CD14-positive monocyte (primary cell): Measurements from ENCODE around the gene MYOD1. TPM values are rescaled to one million over a fixed set of nuclear protein-coding genes. Genes with fewer than 3 reads are reported as not detected.

ENCODE experiments used
- DNase-seq, 3 donors: peaks; one replicate each; pipeline ENCODE4 v3.0.0-alpha.2; 2011 to 2022
- H2AFZ ChIP-seq: 2 replicates; pipeline ENCODE4 v1.6.0; 2012; ENCODE audit warnings: mild to moderate bottlenecking, low read depth, low read length, inconsistent platforms; ENCODE audit not compliant: insufficient read depth, poor library complexity, severe bottlenecking
- H3K27ac ChIP-seq, 2 donors: 1 replicate in 1 of 2; 2 replicates in 1 of 2; pipeline ENCODE4 v1.5.1; 2012 to 2013; ENCODE audit warnings: low read length in 2 of 2, control low read depth in 1 of 2, inconsistent platforms in 1 of 2, low read depth in 1 of 2, mild to moderate bottlenecking in 1 of 2
- H3K27me3 ChIP-seq, 2 donors: one replicate each; pipeline versions ENCODE4 v1.6.0 to v1.6.1; 2011 to 2013; ENCODE audit warnings: low read length in 2 of 2; ENCODE audit not compliant: control insufficient read depth in 2 of 2, insufficient read depth in 2 of 2
- H3K36me3 ChIP-seq, 2 donors: replicated peaks in 1 of 2; 1 replicate in 1 of 2; 2 replicates in 1 of 2; pipeline versions ENCODE4 v1.5.1 to v1.6.1; 2012 to 2013; ENCODE audit warnings: low read length in 2 of 2, control low read depth in 1 of 2, inconsistent platforms in 1 of 2, mild to moderate bottlenecking in 1 of 2; ENCODE audit not compliant: insufficient read depth in 2 of 2, control insufficient read depth in 1 of 2
- H3K4me1 ChIP-seq, 2 donors: 1 replicate in 1 of 2; 2 replicates in 1 of 2; pipeline versions ENCODE4 v1.5.1 to v1.6.1; 2012 to 2013; ENCODE audit warnings: low read length in 2 of 2, control low read depth in 1 of 2, inconsistent platforms in 1 of 2, mild to moderate bottlenecking in 1 of 2, moderate library complexity in 1 of 2; ENCODE audit not compliant: insufficient read depth in 2 of 2, control insufficient read depth in 1 of 2
- H3K4me2 ChIP-seq: replicated peaks from 2 replicates; pipeline ENCODE3; 2012; ENCODE audit warnings: low read length, moderate library complexity, mild to moderate bottlenecking; ENCODE audit not compliant: poor library complexity, severe bottlenecking; ENCODE audit errors: extremely low read depth
- H3K4me3 ChIP-seq, 3 experiments: fragments of 200-600 bp in 1 of 3; sonication (generic) in 1 of 3; replicated peaks in 1 of 3; 1 replicate in 2 of 3; 2 replicates in 1 of 3; pipeline ENCODE4 v1.5.1; 2011 to 2013; ENCODE audit warnings: low read length in 3 of 3, mild to moderate bottlenecking in 3 of 3, control low read depth in 2 of 3, low read depth in 2 of 3, inconsistent platforms in 1 of 3, moderate library complexity in 1 of 3
- H3K79me2 ChIP-seq: 2 replicates; pipeline ENCODE4 v1.6.0; 2012; ENCODE audit warnings: mild to moderate bottlenecking, control low read depth, inconsistent platforms, low read length, moderate library complexity; ENCODE audit not compliant: insufficient read depth
- H3K9ac ChIP-seq: 2 replicates; pipeline ENCODE4 v1.6.0; 2017; ENCODE audit warnings: low read length, mild to moderate bottlenecking; ENCODE audit not compliant: insufficient read depth, poor library complexity, severe bottlenecking
- H3K9me3 ChIP-seq, 2 donors: replicated peaks in 1 of 2; 1 replicate in 1 of 2; 2 replicates in 1 of 2; pipeline versions ENCODE4 v1.5.1 to v1.6.1; 2012 to 2013; ENCODE audit warnings: low read length in 2 of 2, control low read depth in 1 of 2; ENCODE audit not compliant: control insufficient read depth in 1 of 2, insufficient read depth in 1 of 2
- H4K20me1 ChIP-seq: 2 replicates; pipeline ENCODE4 v1.6.0; 2012; ENCODE audit warnings: mild to moderate bottlenecking, low read length, control low read depth, moderate library complexity; ENCODE audit not compliant: insufficient read depth
- H3K27ac Mint-ChIP-seq, 7 donors: one replicate each; pipeline ENCODE4 v1.8.0; 2020; ENCODE audit warnings: mild to moderate bottlenecking in 7 of 7, mixed read lengths in 7 of 7, moderate library complexity in 6 of 7, inconsistent platforms in 2 of 7
- H3K27me3 Mint-ChIP-seq, 3 donors: one replicate each; pipeline ENCODE4 v1.8.0; 2021 to 2022; ENCODE audit warnings: low read depth in 3 of 3, mild to moderate bottlenecking in 3 of 3, mixed read lengths in 3 of 3, moderate library complexity in 3 of 3, inconsistent platforms in 1 of 3
- H3K36me3 Mint-ChIP-seq, 2 donors: one replicate each; pipeline ENCODE4 v1.8.0; 2020; ENCODE audit warnings: mixed read lengths in 2 of 2, inconsistent platforms in 1 of 2, mild to moderate bottlenecking in 1 of 2
- H3K4me1 Mint-ChIP-seq: one replicate; pipeline ENCODE4 v1.8.0; 2020; ENCODE audit warnings: mild to moderate bottlenecking, mixed read lengths
- H3K4me3 Mint-ChIP-seq, 2 donors: one replicate each; pipeline ENCODE4 v1.8.0; 2020; ENCODE audit warnings: mild to moderate bottlenecking in 2 of 2, mixed read lengths in 2 of 2, moderate library complexity in 1 of 2
- H3K9me3 Mint-ChIP-seq, 7 donors: one replicate each; pipeline ENCODE4 v1.8.0; 2020 to 2022; ENCODE audit warnings: mixed read lengths in 7 of 7, mild to moderate bottlenecking in 6 of 7, moderate library complexity in 6 of 7, inconsistent platforms in 2 of 7
- WGBS: methylation state at CpG from one replicate; pipeline ENCODE4 v1.1.5; 2013; ENCODE audit warnings: missing lambda C conversion rate; ENCODE audit not compliant: insufficient coverage; 5-methylcytosine and 5-hydroxymethylcytosine counted together
- intact Hi-C, 2 donors: fragments of 100-400 bp; cut with micrococcal nuclease; formaldehyde crosslinking; loops; one replicate each; pipeline versions ENCODE4 v1.15.0 to v1.15.1; 2023
- polyA plus RNA-seq, 3 donors: library from polyadenylated mRNA; depleted of rRNA in 1 of 3; unstranded in 2 of 3; stranded (reverse) in 1 of 3; fragments of 300-500 nt in 2 of 3; fragments of >200 nt in 1 of 3; fragmentation: Illumina TruSeq in 2 of 3; gene quantifications; 1 replicate in 2 of 3; 2 replicates in 1 of 3; pipeline ENCODE4 v1.2.3, GENCODE V29; 2012 to 2021
- TF ChIP-seq, protein P1 (sequence below): fragments of 200-600 bp; IDR thresholded peaks from one replicate; pipeline ENCODE4 v1.8.0; 2022; ENCODE audit warnings: antibody characterized with exemption, mild to moderate bottlenecking

The MYOD1 gene
- polyA plus RNA-seq, 3 donors, result not detected

DNA sequence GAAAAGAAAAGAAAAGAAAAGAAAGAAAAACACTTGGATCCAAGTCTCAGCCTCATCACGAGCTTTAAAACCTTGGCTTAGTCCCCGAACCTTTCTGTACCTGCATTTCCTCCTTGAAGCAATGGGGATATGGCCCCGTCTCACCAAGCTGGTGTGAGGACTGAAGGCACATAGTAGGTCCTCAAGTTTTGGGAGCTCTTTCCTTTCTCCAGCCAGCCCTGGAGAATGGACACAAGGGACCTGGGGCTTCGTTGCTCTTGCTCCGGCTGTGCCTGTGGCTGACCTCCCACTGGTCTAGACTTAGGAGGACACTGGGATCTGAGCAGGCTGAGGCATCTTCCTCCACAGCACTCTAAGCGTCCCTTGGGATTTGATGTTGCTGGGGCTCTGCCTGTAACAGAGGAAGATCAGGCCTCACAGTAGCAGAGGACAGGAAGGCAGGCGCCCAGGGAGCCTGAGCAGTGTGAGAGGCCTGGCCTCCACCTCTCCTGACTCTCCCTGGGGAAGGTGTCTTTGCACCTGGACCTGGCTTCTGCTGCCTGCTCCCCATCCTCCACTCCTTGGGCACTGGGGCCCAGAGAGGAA, 48.0 kb downstream of the MYOD1 start:
- Mint-ChIP-seq H3K4me3 (no peak overlapping the region), H3K27ac (no peak overlapping the region), H3K36me3 (no peaks in the 10 kb centered on the region), H3K27me3 (peaks cover 0 to 3% (median 1%) of the 10 kb centered on the region in 3 donors), H3K9me3 (peaks cover 0 to 2% (median 0%) of the 10 kb centered on the region in 7 donors), H3K4me1 (no peaks in the 10 kb centered on the region)
- no peak for DNase-seq
- H3K79me2 ChIP-seq, result no peaks in the 10 kb centered on the region
- no peaks in the 10 kb centered on the region for H4K20me1 ChIP-seq
- TF ChIP-seq, protein P1, sequence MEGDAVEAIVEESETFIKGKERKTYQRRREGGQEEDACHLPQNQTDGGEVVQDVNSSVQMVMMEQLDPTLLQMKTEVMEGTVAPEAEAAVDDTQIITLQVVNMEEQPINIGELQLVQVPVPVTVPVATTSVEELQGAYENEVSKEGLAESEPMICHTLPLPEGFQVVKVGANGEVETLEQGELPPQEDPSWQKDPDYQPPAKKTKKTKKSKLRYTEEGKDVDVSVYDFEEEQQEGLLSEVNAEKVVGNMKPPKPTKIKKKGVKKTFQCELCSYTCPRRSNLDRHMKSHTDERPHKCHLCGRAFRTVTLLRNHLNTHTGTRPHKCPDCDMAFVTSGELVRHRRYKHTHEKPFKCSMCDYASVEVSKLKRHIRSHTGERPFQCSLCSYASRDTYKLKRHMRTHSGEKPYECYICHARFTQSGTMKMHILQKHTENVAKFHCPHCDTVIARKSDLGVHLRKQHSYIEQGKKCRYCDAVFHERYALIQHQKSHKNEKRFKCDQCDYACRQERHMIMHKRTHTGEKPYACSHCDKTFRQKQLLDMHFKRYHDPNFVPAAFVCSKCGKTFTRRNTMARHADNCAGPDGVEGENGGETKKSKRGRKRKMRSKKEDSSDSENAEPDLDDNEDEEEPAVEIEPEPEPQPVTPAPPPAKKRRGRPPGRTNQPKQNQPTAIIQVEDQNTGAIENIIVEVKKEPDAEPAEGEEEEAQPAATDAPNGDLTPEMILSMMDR, result no peak
- H3K4me2 ChIP-seq, result no peak overlapping the region
- intact Hi-C loops, result no loop called here
- no peaks in the 10 kb centered on the region for H3K4me1 ChIP-seq
- H3K36me3 ChIP-seq, result no peaks in the 10 kb centered on the region
- H3K4me3 ChIP-seq, result no peak overlapping the region
- no peak overlapping the region for H3K9ac ChIP-seq
- H2AFZ ChIP-seq, result no peak overlapping the region
- WGBS, result 92% methylated on average over 5 of the region's 7 CpGs
- H3K27ac ChIP-seq, result no peak overlapping the region
- no peaks in the 10 kb centered on the region for H3K27me3 ChIP-seq
- no peaks in the 10 kb centered on the region for H3K9me3 ChIP-seq

DNA sequence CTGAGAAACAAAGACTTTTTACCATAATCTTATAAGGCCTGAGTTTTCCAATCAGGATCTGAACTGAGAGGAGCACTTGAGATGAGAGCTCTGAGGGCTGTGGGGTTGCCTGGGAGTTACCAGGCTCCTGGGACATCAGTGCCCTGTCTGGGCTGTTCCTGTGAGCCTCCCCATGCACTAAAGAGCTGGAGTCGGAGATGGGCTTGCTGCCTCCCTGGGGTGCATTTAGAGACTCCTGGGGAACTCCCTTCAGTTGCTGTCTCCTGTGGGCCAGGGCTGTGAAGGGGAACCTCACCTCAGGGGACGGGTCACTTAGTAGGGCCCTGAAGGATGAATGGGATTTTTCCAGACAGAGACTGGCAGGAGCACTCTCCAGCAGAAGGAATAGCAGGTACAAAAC, 48.5 kb downstream of the MYOD1 start:
- TF ChIP-seq, protein P1, result no peak
- DNase-seq, result no peak
- no peaks in the 10 kb centered on the region for H3K36me3 Mint-ChIP-seq
- no peaks in the 10 kb centered on the region for H3K36me3 ChIP-seq
- no peaks in the 10 kb centered on the region for H3K79me2 ChIP-seq
- no peak overlapping the region for H3K4me3 Mint-ChIP-seq
- H3K4me2 ChIP-seq, result no peak overlapping the region
- H3K27me3 Mint-ChIP-seq, result peaks cover 0 to 3% (median 1%) of the 10 kb centered on the region in 3 donors
- WGBS, result 90% methylated on average over 2 of the region's 2 CpGs
- H3K9me3 ChIP-seq, result no peaks in the 10 kb centered on the region
- no peak overlapping the region for H3K27ac ChIP-seq
- H3K9ac ChIP-seq, result no peak overlapping the region
- intact Hi-C loops, result no loop called here
- H3K27me3 ChIP-seq, result no peaks in the 10 kb centered on the region
- no peaks in the 10 kb centered on the region for H4K20me1 ChIP-seq
- no peak overlapping the region for H3K27ac Mint-ChIP-seq
- peaks cover 0 to 2% (median 0%) of the 10 kb centered on the region in 7 donors for H3K9me3 Mint-ChIP-seq
- H3K4me1 Mint-ChIP-seq, result no peaks in the 10 kb centered on the region
- no peaks in the 10 kb centered on the region for H3K4me1 ChIP-seq
- no peak overlapping the region for H2AFZ ChIP-seq
- H3K4me3 ChIP-seq, result no peak overlapping the region
